GM12891 (cell line): ENCODE measurements around the gene SYTL4.

Source experiments
- DNase-seq: peaks from one replicate; pipeline ENCODE4 v3.0.0; 2011; ENCODE audit warnings: low spot score; ENCODE audit not compliant: insufficient read length
- FAIRE-seq: peaks from 2 replicates; lab custom pipeline; 2011; peaks lifted over from hg19 to GRCh38; lab: Jason Lieb, UNC
- PAX5 ChIP-seq: IDR thresholded peaks from 2 replicates; pipeline ENCODE4 v1.6.1; 2011; ENCODE audit warnings: low read length, moderate library complexity, mild to moderate bottlenecking; ENCODE audit not compliant: insufficient read depth, severe bottlenecking
- POLR2A ChIP-seq: IDR thresholded peaks from 2 replicates; pipeline ENCODE4 v1.6.1; 2011; ENCODE audit warnings: low read depth, low read length, control low read depth
- POLR2AphosphoS5 ChIP-seq: IDR thresholded peaks from 2 replicates; pipeline ENCODE4 v1.6.1; 2011; ENCODE audit warnings: low read depth, low read length, control low read depth
- POU2F2 ChIP-seq: IDR thresholded peaks from 2 replicates; pipeline ENCODE4 v1.6.1; 2011; ENCODE audit warnings: low read depth, mild to moderate bottlenecking, control low read depth, low read length, moderate library complexity
- SPI1 ChIP-seq: IDR thresholded peaks from 2 replicates; pipeline ENCODE4 v1.6.1; 2011; ENCODE audit warnings: low read depth, low read length, control low read depth
- TAF1 ChIP-seq: IDR thresholded peaks from 2 replicates; pipeline ENCODE4 v1.6.1; 2011; ENCODE audit warnings: low read depth, low read length, control low read depth

SYTL4 gene

GRCh38 chrX:100635989-100636320 is 96.0 kb downstream of the SYTL4 start:
- DNase-seq: no peak
- TF ChIP-seq TAF1: no peak
- no peak for TF ChIP-seq POLR2AphosphoS5
- no peak for TF ChIP-seq SPI1
- TF ChIP-seq PAX5: no peak
- TF ChIP-seq POLR2A: no peak
- no peak for TF ChIP-seq POU2F2
- no peak for FAIRE-seq

DNA sequence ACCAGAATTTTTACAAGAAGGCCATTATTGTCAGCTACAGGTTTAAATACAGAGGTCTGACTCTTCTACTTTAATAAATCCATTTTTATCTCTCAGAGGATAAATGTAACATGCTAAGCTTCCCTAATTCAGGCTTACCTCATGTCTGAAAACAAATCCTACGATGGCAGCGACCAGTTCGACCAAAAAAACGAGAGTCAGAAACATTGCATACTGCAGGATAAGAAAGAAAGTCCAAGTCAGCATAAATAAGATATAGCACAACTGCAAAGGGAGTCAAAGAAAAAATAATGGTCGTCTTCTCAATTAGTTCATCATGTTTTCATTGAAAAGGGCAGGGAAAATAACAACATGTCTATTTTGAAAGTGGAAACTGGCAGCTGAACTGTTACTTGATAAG is 96.9 kb downstream of the SYTL4 start:
- FAIRE-seq (no peak), DNase-seq (no peak)
- TF ChIP-seq PAX5 (no peak), POLR2AphosphoS5 (no peak), TAF1 (no peak), SPI1 (no peak), POU2F2 (no peak), POLR2A (no peak)

GRCh38 chrX:100625985-100626491 is 105.9 kb downstream of the SYTL4 start:
- no peak for DNase-seq
- no peak for FAIRE-seq
- TF ChIP-seq TAF1 (no peak), POU2F2 (peak; percentile 25; the same call in 1 of the 2 replicates), POLR2A (no peak), SPI1 (0 out of 2 replicates have a peak, but pooled peaks have one; percentile 23), PAX5 (no peak), POLR2AphosphoS5 (no peak)
